ENCODE data around the gene APH1B.

APH1B gene

GRCh38 chr15:63354821-63355650 is 77.6 kb downstream of the APH1B start:
- TF ChIP-seq EP300 (IDR thresholded peaks at IDR 0.05; ENCODE audit: borderline replicate concordance) (no peak), USF1 (IDR thresholded peaks at IDR 0.05) (no peak), TEAD4 (IDR thresholded peaks at IDR 0.05) (no peak), TAF1 (IDR thresholded peaks at IDR 0.05; ENCODE audit: low read depth) (no peak), CEBPB (IDR thresholded peaks at IDR 0.05) (no peak)

- no peak for TF ChIP-seq EP300 (IDR thresholded peaks at IDR 0.05; ENCODE audit: borderline replicate concordance)
- no peak for TF ChIP-seq RAD21 (IDR thresholded peaks at IDR 0.05; ENCODE audit: low read depth)
- TF ChIP-seq NFIC (IDR thresholded peaks at IDR 0.05), result no peak
- TF ChIP-seq EGR1 (IDR thresholded peaks at IDR 0.05), result no peak
- TF ChIP-seq CEBPB (IDR thresholded peaks at IDR 0.05), result no peak
- TF ChIP-seq USF1 (IDR thresholded peaks at IDR 0.05), result no peak
- TF ChIP-seq ZBTB7A (IDR thresholded peaks at IDR 0.05; ENCODE audit: low read depth), result no peak
- TF ChIP-seq TCF12 (IDR thresholded peaks at IDR 0.05; ENCODE audit: low read depth), result no peak
- TF ChIP-seq CREB1 (IDR thresholded peaks at IDR 0.05; ENCODE audit: low read depth), result no peak
- no peak for TF ChIP-seq FOXM1 (IDR thresholded peaks at IDR 0.05; ENCODE audit: borderline replicate concordance, low read depth)
- no peak for TF ChIP-seq TAF1 (IDR thresholded peaks at IDR 0.05; ENCODE audit: low read depth)
- TF ChIP-seq YY1 (IDR thresholded peaks at IDR 0.05; ENCODE audit: low read depth), result no peak
- TF ChIP-seq TEAD4 (IDR thresholded peaks at IDR 0.05), result no peak
- no peak for TF ChIP-seq MAX (IDR thresholded peaks at IDR 0.05)
- TF ChIP-seq, protein P1, sequence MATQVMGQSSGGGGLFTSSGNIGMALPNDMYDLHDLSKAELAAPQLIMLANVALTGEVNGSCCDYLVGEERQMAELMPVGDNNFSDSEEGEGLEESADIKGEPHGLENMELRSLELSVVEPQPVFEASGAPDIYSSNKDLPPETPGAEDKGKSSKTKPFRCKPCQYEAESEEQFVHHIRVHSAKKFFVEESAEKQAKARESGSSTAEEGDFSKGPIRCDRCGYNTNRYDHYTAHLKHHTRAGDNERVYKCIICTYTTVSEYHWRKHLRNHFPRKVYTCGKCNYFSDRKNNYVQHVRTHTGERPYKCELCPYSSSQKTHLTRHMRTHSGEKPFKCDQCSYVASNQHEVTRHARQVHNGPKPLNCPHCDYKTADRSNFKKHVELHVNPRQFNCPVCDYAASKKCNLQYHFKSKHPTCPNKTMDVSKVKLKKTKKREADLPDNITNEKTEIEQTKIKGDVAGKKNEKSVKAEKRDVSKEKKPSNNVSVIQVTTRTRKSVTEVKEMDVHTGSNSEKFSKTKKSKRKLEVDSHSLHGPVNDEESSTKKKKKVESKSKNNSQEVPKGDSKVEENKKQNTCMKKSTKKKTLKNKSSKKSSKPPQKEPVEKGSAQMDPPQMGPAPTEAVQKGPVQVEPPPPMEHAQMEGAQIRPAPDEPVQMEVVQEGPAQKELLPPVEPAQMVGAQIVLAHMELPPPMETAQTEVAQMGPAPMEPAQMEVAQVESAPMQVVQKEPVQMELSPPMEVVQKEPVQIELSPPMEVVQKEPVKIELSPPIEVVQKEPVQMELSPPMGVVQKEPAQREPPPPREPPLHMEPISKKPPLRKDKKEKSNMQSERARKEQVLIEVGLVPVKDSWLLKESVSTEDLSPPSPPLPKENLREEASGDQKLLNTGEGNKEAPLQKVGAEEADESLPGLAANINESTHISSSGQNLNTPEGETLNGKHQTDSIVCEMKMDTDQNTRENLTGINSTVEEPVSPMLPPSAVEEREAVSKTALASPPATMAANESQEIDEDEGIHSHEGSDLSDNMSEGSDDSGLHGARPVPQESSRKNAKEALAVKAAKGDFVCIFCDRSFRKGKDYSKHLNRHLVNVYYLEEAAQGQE (IDR thresholded peaks at IDR 0.05; ENCODE audit: low read depth), result no peak
Measured at GRCh38 chr15:63357061-63357460, 79.7 kb downstream of the APH1B start.

DNA sequence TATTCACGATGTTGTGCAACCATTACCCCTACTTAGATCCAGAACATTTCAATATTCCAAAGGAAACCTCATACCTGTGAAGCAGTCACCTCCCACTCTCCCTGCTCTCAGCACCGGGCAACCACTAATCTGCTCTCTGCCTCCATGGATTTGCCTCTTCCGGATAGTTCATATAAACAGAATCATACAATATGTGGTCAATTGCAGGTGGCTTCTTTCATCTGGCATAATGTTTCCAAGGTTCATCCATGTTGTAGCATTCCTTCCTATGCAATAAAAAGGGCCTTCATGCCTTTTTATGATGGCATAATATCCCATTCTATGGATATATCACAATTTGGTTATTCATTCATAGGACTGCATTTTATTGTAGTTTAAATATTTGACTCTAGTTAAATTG is 80.3 kb downstream of the APH1B start:
- TF ChIP-seq EP300 (IDR thresholded peaks at IDR 0.05; ENCODE audit: borderline replicate concordance) (no peak), TCF12 (IDR thresholded peaks at IDR 0.05; ENCODE audit: low read depth) (no peak), CREB1 (IDR thresholded peaks at IDR 0.05; ENCODE audit: low read depth) (no peak), TAF1 (IDR thresholded peaks at IDR 0.05; ENCODE audit: low read depth) (no peak), ZBTB7A (IDR thresholded peaks at IDR 0.05; ENCODE audit: low read depth) (no peak), RAD21 (IDR thresholded peaks at IDR 0.05; ENCODE audit: low read depth) (no peak), USF1 (IDR thresholded peaks at IDR 0.05) (no peak), EGR1 (IDR thresholded peaks at IDR 0.05) (no peak)
- TF ChIP-seq, protein P1 (IDR thresholded peaks at IDR 0.05; ENCODE audit: low read depth), result no peak

- TF ChIP-seq MAX (IDR thresholded peaks at IDR 0.05) (no peak), NFIC (IDR thresholded peaks at IDR 0.05) (no peak), TEAD4 (IDR thresholded peaks at IDR 0.05) (no peak), CEBPB (IDR thresholded peaks at IDR 0.05) (no peak), ZBTB7A (IDR thresholded peaks at IDR 0.05; ENCODE audit: low read depth) (no peak), YY1 (IDR thresholded peaks at IDR 0.05; ENCODE audit: low read depth) (no peak), TCF12 (IDR thresholded peaks at IDR 0.05; ENCODE audit: low read depth) (no peak), FOXM1 (IDR thresholded peaks at IDR 0.05; ENCODE audit: borderline replicate concordance, low read depth) (no peak), RAD21 (IDR thresholded peaks at IDR 0.05; ENCODE audit: low read depth) (no peak), CREB1 (IDR thresholded peaks at IDR 0.05; ENCODE audit: low read depth) (no peak), USF1 (IDR thresholded peaks at IDR 0.05) (no peak), EP300 (IDR thresholded peaks at IDR 0.05; ENCODE audit: borderline replicate concordance) (no peak), TAF1 (IDR thresholded peaks at IDR 0.05; ENCODE audit: low read depth) (no peak), EGR1 (IDR thresholded peaks at IDR 0.05) (no peak)
- TF ChIP-seq, protein P1 (IDR thresholded peaks at IDR 0.05; ENCODE audit: low read depth), result no peak
Measured at GRCh38 chr15:63358241-63359029, 81.0 kb downstream of the APH1B start.

Measured in Ishikawa (cell line).